ENCODE data around the gene CLTB.

The CLTB gene

DNA sequence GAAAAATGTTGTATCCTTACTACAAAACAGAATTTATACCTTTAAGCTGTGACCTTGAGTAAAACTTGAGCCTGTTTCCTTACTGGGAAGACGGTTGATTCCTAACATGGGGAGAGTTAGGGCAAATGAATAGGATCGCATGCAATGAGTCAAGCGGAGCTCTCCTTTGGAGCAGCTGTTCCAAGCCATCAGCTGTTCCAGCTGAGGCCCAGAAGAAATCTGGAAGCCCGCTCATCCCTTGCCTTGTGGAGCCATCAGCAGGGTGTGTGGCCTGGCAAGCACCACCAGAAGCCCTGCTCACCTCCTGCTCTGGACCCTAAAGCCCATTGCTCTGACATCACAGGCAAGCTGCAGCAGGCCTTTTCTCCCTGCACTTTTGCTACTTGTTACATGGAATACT lies 62.8 kb downstream of the CLTB start:
- ChIA-PET CTCF (interaction anchor here (1.0 to 1.5 kb wide), 5 partner anchors 8 to 307 kb away, joined by 3 to 5 read pairs (median 3); no protein-coding TSS in a partner anchor), POLR2A (interaction anchor here (3.3 kb wide), 1 partner anchor 8 kb away, joined by 34 read pairs; the partner anchor contains the start of gene KIAA1191)
- no peak for DNase-seq (ENCODE audit: extremely low spot score)
- TF ChIP-seq, protein P1, sequence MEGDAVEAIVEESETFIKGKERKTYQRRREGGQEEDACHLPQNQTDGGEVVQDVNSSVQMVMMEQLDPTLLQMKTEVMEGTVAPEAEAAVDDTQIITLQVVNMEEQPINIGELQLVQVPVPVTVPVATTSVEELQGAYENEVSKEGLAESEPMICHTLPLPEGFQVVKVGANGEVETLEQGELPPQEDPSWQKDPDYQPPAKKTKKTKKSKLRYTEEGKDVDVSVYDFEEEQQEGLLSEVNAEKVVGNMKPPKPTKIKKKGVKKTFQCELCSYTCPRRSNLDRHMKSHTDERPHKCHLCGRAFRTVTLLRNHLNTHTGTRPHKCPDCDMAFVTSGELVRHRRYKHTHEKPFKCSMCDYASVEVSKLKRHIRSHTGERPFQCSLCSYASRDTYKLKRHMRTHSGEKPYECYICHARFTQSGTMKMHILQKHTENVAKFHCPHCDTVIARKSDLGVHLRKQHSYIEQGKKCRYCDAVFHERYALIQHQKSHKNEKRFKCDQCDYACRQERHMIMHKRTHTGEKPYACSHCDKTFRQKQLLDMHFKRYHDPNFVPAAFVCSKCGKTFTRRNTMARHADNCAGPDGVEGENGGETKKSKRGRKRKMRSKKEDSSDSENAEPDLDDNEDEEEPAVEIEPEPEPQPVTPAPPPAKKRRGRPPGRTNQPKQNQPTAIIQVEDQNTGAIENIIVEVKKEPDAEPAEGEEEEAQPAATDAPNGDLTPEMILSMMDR (IDR thresholded peaks at IDR 0.05; ENCODE audit: control extremely low read depth, extremely low read depth, low read depth, missing control alignments): no peak

DNA sequence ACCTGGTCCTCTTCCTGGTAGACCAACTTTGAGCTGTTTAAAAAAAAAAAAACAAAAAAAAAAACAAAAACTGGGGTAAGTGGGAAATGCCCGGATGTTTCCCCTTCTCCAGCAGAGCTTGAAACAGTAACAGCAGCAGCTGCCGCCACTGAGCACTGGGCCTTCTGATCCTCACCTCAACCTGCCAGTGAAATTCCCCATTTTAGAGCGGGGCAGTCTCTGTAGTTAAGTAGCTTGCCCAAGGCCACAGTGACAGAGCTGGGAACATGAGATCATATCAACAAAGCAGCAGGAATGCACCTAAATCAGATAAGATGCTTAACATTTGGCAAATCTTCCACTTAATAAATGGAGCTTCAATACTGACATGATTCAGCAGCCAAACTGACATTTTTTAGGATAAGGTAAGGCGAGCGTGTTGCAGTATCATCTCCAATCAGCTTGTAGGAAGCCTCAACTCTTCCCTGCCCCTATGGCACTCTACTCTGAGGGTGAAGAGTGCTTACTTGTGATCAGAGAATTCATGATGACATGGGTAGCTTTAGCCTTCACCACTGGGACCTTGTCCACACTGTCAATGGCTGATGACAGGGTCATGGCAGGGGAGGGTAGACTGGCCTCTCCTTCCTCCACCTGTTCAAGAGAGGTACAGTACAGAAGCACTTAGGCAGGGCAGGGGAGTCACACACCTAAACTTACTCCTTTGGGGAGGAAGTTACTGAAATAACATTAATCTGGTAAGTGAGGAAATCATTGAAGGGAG lies 64.0 kb downstream of the CLTB start:
- ChIA-PET POLR2A (interaction anchor here (0.6 to 3.3 kb wide), 3 partner anchors 10 to 601 kb away, joined by 3 to 34 read pairs (median 3); partner anchors contain the start of gene KIAA1191), CTCF (no interaction called here)
- no peak for DNase-seq (ENCODE audit: extremely low spot score)
- TF ChIP-seq, protein P1 (IDR thresholded peaks at IDR 0.05; ENCODE audit: control extremely low read depth, extremely low read depth, low read depth, missing control alignments): no peak

DNA sequence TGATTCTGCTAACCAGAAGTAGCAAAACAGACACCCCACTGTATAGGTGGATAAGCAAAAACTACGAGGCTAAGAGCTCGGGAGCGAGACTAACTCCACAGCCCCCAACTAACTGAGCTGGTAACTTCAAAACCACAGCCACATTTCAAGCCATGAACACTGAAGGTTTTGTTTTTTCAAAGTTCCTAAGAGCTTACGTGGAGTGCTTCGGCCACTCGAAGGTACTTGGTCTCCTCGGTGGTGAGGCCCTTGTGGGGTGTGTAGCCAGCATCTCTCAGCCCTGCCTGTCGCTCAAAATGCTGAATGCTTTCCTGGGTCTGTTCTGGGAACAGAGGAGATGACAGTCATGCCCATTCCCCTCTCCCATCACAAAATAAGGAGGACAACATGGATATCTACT lies 65.9 kb downstream of the CLTB start:
- CTCF ChIA-PET: interaction anchor here (0.9 kb wide), 1 partner anchor 9 kb away, joined by 4 read pairs; no protein-coding TSS in a partner anchor
- TF ChIP-seq, protein P1 (IDR thresholded peaks at IDR 0.05; ENCODE audit: control extremely low read depth, extremely low read depth, low read depth, missing control alignments): no peak
- POLR2A ChIA-PET: interaction anchor here (3.3 kb wide), 1 partner anchor 12 kb away, joined by 34 read pairs; the partner anchor contains the start of gene KIAA1191
- no peak for DNase-seq (ENCODE audit: extremely low spot score)

DNA sequence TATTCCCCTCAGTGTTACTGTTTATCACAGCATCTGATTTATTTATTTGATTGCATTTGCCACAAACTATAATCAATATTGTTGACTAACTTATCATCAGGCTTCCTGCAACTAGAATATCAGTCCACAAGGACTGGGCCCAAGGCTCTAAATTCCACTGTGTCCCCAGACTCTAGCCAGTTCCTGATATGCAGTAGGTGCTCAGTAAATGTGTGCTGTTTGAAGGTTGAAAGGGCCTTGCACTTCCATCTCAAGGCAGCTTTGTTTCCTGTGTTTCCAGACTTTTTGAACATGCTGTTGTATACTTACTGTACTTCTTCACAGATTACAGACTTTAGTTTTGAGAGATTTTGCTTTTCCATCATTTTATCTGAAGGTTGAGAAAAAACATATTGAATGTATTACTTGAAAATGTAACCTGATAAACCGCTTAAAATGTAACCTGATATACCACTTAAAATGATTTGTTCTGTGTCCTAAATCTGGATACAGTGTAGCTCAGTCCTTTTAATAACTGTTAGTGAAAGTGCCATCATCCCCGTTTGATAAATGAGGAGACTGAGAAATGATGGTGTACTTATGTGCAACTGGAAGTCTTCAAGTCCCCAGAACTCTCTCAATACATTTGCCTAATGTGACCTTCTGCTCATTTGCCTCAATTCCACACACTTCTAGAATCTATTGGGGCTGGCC lies 73.4 kb downstream of the CLTB start:
- ChIA-PET CTCF (interaction anchor here (0.9 kb wide), 1 partner anchor 12 kb away, joined by 5 read pairs; no protein-coding TSS in a partner anchor), POLR2A (no interaction called here)
- DNase-seq (ENCODE audit: extremely low spot score): no peak
- TF ChIP-seq, protein P1 (IDR thresholded peaks at IDR 0.05; ENCODE audit: control extremely low read depth, extremely low read depth, low read depth, missing control alignments): no peak
